Endothelial cell of umbilical vein (primary cell): ENCODE data around the gene PLXDC2.

Source experiments
- CTCF ChIP-seq, 2 donors: IDR thresholded peaks; 1 replicate in 1 of 2; 2 replicates in 1 of 2; pipeline ENCODE4 v1.5.1; 2011; ENCODE audit warnings: low read length in 2 of 2, mild to moderate bottlenecking in 2 of 2, moderate library complexity in 2 of 2, control low read depth in 1 of 2, inconsistent platforms in 1 of 2, low read depth in 1 of 2; ENCODE audit not compliant: insufficient read depth in 1 of 2; ENCODE audit errors: extremely low read depth in 1 of 2
- EZH2 ChIP-seq: IDR thresholded peaks from 2 replicates; pipeline ENCODE4 v1.6.1; 2012; ENCODE audit warnings: borderline replicate concordance, low read depth, mild to moderate bottlenecking, moderate library complexity, low read length, inconsistent platforms; ENCODE audit not compliant: severe bottlenecking
- FOS ChIP-seq: IDR thresholded peaks from 2 replicates; pipeline ENCODE4 v1.6.1; 2011; ENCODE audit warnings: mild to moderate bottlenecking, low read length, moderate library complexity, borderline replicate concordance; ENCODE audit not compliant: insufficient read depth
- MYC ChIP-seq: IDR thresholded peaks from one replicate; pipeline ENCODE4 v1.6.1; 2011; ENCODE audit warnings: mild to moderate bottlenecking, low read depth, low read length
- POLR2A ChIP-seq: IDR thresholded peaks from 2 replicates; pipeline ENCODE4 v1.6.1; 2012; ENCODE audit warnings: low read depth, mild to moderate bottlenecking, control low read depth, low read length
- POLR2AphosphoS5 ChIP-seq: IDR thresholded peaks from 2 replicates; pipeline ENCODE4 v1.6.1; 2012; ENCODE audit warnings: low read depth, mild to moderate bottlenecking, control low read depth, low read length, moderate library complexity; ENCODE audit not compliant: insufficient read depth

GRCh38 chr10:19895500-19895899 lies 79.3 kb downstream of the PLXDC2 start:
- TF ChIP-seq POLR2AphosphoS5 (no peak), CTCF (IDR thresholded peaks at IDR 0.05; ENCODE audit: extremely low read depth in 1 of 2, insufficient read depth in 1 of 2, low read depth in 1 of 2, low read length in 2 of 2) (no peak), POLR2A (no peak), FOS (no peak), MYC (no peak), EZH2 (no peak)
